Transverse colon (tissue), 4 donors: ENCODE results near the gene MMRN2.

Experiments
- POLR2A ChIP-seq: fragments of 450-650 bp; IDR thresholded peaks from one replicate; pipeline ENCODE4 v1.6.1; 2016; ENCODE audit warnings: antibody characterized with exemption, mild to moderate bottlenecking, moderate library complexity
- POLR2AphosphoS5 ChIP-seq, 3 donors: sonication (generic); formaldehyde crosslinking; IDR thresholded peaks; one replicate each; pipeline ENCODE4 v1.6.1; 2016; ENCODE audit warnings: antibody characterized with exemption in 3 of 3
- TF ChIP-seq, protein P1 (sequence below), 5 experiments: fragments of 200-600 bp in 3 of 5; fragments of 450-650 bp in 2 of 5; sonication (generic) in 3 of 5; IDR thresholded peaks; 1 replicate in 2 of 5; 2 replicates in 3 of 5; pipeline ENCODE4 v1.5.1; 2016 to 2017; ENCODE audit warnings: antibody characterized with exemption in 5 of 5, inconsistent platforms in 3 of 5, mild to moderate bottlenecking in 2 of 5, moderate library complexity in 1 of 5

DNA sequence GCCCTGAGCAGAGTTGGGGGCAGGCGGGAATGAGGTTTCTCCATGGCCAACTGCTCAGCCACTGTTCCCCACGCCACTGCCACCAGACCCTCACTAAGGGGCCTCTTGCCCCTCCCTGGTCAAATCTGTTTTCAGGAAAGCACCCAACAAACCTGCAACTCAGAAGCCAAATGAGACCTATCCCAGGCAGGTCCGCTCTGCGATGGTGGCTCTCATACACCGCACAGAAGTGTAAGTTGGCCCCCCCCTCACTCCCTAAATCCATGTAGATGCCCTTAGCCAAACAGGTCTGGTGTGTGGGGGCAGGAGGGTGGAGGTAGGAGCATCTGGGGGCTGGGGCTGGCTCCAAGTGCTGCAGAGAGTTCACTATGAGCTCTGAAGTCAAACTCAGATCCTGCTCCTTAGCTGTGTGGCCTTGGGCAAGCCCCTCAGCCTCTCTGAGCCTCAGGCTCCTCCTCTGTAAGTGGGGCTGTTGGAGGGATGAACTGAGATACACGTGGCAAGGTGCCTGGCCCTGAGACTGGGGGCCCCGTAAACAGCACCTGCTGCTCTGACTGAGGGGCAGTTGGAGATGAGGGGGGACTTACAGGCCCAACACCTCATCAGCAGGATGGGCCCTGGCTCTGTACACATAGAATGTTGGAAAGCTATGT, 1.1 kb downstream of the MMRN2 start:
- TF ChIP-seq, protein P1, sequence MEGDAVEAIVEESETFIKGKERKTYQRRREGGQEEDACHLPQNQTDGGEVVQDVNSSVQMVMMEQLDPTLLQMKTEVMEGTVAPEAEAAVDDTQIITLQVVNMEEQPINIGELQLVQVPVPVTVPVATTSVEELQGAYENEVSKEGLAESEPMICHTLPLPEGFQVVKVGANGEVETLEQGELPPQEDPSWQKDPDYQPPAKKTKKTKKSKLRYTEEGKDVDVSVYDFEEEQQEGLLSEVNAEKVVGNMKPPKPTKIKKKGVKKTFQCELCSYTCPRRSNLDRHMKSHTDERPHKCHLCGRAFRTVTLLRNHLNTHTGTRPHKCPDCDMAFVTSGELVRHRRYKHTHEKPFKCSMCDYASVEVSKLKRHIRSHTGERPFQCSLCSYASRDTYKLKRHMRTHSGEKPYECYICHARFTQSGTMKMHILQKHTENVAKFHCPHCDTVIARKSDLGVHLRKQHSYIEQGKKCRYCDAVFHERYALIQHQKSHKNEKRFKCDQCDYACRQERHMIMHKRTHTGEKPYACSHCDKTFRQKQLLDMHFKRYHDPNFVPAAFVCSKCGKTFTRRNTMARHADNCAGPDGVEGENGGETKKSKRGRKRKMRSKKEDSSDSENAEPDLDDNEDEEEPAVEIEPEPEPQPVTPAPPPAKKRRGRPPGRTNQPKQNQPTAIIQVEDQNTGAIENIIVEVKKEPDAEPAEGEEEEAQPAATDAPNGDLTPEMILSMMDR (IDR thresholded peaks at IDR 0.05), result no peak
- TF ChIP-seq POLR2A (no peak), POLR2AphosphoS5 (IDR thresholded peaks at IDR 0.05) (no peak)
